ENCODE measurements around the gene TRAPPC10. TPM values are rescaled to one million over a fixed set of nuclear protein-coding genes. Genes with fewer than 3 reads are reported as not detected.

The TRAPPC10 gene
- total RNA-seq, 2 experiments from 2014 or later, result 44.1 to 45.4 TPM

- POLR2A ChIA-PET, result interaction anchor here (0.7 to 3.8 kb wide), 10 partner anchors 11 to 319 kb away, joined by 3 to 35 read pairs (median 4); no protein-coding TSS in a partner anchor
- Mint-ChIP-seq H3K4me1 (ENCODE audit: low read depth) (peaks cover 51% of the 10 kb centered on the region), H3K27ac (peak overlapping the region; percentile 85), H3K27me3 (no peaks in the 10 kb centered on the region), H3K4me3 (peak overlapping the region; percentile 80), H3K36me3 (ENCODE audit: low read depth) (peaks cover 15% of the 10 kb centered on the region), H3K9me3 (no peaks in the 10 kb centered on the region)
- DNase-seq, result peak; percentile 54
- TF ChIP-seq CTCF (IDR thresholded peaks at IDR 0.05), result no peak
- CTCF ChIA-PET, result interaction anchor here (0.8 to 2.3 kb wide), 9 partner anchors 9 to 291 kb away, joined by 3 to 17 read pairs (median 4); no protein-coding TSS in a partner anchor
- no peak for ATAC-seq
- intact Hi-C loops (cut with micrococcal nuclease), result no loop called here
These were observed 1.4 kb downstream of the TRAPPC10 start for GRCh38 chr21:44013380-44014088.

GRCh38 chr21:44017601-44018000 is 5.5 kb downstream of the TRAPPC10 start:
- H3K36me3 Mint-ChIP-seq (ENCODE audit: low read depth), result peaks cover 14% of the 10 kb centered on the region
- ChIA-PET POLR2A (interaction anchor here (0.6 to 0.7 kb wide), 4 partner anchors 42 to 1333 kb away, joined by 3 read pairs; no protein-coding TSS in a partner anchor), CTCF (no interaction called here)
- no peaks in the 10 kb centered on the region for H3K9me3 Mint-ChIP-seq
- ATAC-seq, result no peak
- DNase-seq, result no peak
- no peak for TF ChIP-seq CTCF (IDR thresholded peaks at IDR 0.05)
- peak overlapping the region; percentile 57 for H3K27ac Mint-ChIP-seq
- no peaks in the 10 kb centered on the region for H3K27me3 Mint-ChIP-seq
- H3K4me3 Mint-ChIP-seq, result no peak overlapping the region
- intact Hi-C loops (cut with micrococcal nuclease), result no loop called here
- peaks cover 76% of the 10 kb centered on the region for H3K4me1 Mint-ChIP-seq (ENCODE audit: low read depth)

GRCh38 chr21:44018127-44018526 is 6.0 kb downstream of the TRAPPC10 start:
- no peaks in the 10 kb centered on the region for H3K27me3 Mint-ChIP-seq
- H3K36me3 Mint-ChIP-seq (ENCODE audit: low read depth), result peaks cover 16% of the 10 kb centered on the region
- H3K4me3 Mint-ChIP-seq, result no peak overlapping the region
- no peaks in the 10 kb centered on the region for H3K9me3 Mint-ChIP-seq
- TF ChIP-seq CTCF (IDR thresholded peaks at IDR 0.05), result no peak
- DNase-seq (no peak), ATAC-seq (no peak)
- intact Hi-C loops (cut with micrococcal nuclease), result no loop called here
- POLR2A ChIA-PET, result interaction anchor here (0.6 kb wide), 1 partner anchor 42 kb away, joined by 3 read pairs; no protein-coding TSS in a partner anchor
- CTCF ChIA-PET, result interaction anchor here (1.9 kb wide), 1 partner anchor 42 kb away, joined by 7 read pairs; no protein-coding TSS in a partner anchor
- peak overlapping the region; percentile 57 for H3K27ac Mint-ChIP-seq
- peaks cover 79% of the 10 kb centered on the region for H3K4me1 Mint-ChIP-seq (ENCODE audit: low read depth)

GRCh38 chr21:44018813-44019567 is 6.9 kb downstream of the TRAPPC10 start:
- H3K9me3 Mint-ChIP-seq, result no peaks in the 10 kb centered on the region
- intact Hi-C loops (cut with micrococcal nuclease), result no loop called here

More at GRCh38 chr21:44018813-44019567, 6.9 kb downstream of the TRAPPC10 start:
- ChIA-PET CTCF (interaction anchor here (1.9 kb wide), 1 partner anchor 43 kb away, joined by 7 read pairs; no protein-coding TSS in a partner anchor), POLR2A (interaction anchor here (0.8 kb wide), 2 partner anchors 19 to 64 kb away, joined by 3 to 4 read pairs; no protein-coding TSS in a partner anchor)
- peaks cover 80% of the 10 kb centered on the region for H3K4me1 Mint-ChIP-seq (ENCODE audit: low read depth)
- no peak for TF ChIP-seq CTCF (IDR thresholded peaks at IDR 0.05)
- DNase-seq (peak; percentile 46), ATAC-seq (peak; percentile 28)
- no peak overlapping the region for H3K4me3 Mint-ChIP-seq
- H3K27me3 Mint-ChIP-seq, result no peaks in the 10 kb centered on the region
- peak overlapping the region; percentile 80 for H3K27ac Mint-ChIP-seq
- H3K36me3 Mint-ChIP-seq (ENCODE audit: low read depth), result peaks cover 20% of the 10 kb centered on the region

Data from activated CD8-positive, alpha-beta T cell treated with anti-CD3 and anti-CD28 coated beads for 36 hours (primary cell).